Nephron progenitor cell (in vitro differentiated cells): Measurements from ENCODE around the gene GPRC6A.

Source experiments
- DNase-seq: peaks from one replicate; pipeline ENCODE4 v3.0.0; 2021
- H3K27ac Mint-ChIP-seq: 2 replicates; pipeline ENCODE4 v1.8.0; 2021; ENCODE audit warnings: mild to moderate bottlenecking, moderate library complexity, mixed read lengths
- H3K27me3 Mint-ChIP-seq: 2 replicates; pipeline ENCODE4 v1.8.0; 2021; ENCODE audit warnings: mild to moderate bottlenecking, low read depth, mixed read lengths; ENCODE audit not compliant: poor library complexity
- H3K36me3 Mint-ChIP-seq: 2 replicates; pipeline ENCODE4 v1.8.0; 2021; ENCODE audit warnings: low read depth, mixed read lengths
- H3K4me1 Mint-ChIP-seq: 2 replicates; pipeline ENCODE4 v1.8.0; 2021; ENCODE audit warnings: mixed read lengths
- H3K4me3 Mint-ChIP-seq: 2 replicates; pipeline ENCODE4 v1.8.0; 2021; ENCODE audit warnings: mild to moderate bottlenecking, moderate library complexity, mixed read lengths
- H3K9me3 Mint-ChIP-seq: 2 replicates; pipeline ENCODE4 v1.8.0; 2021; ENCODE audit warnings: mild to moderate bottlenecking, moderate library complexity, mixed read lengths
- CTCF ChIP-seq: fragments of 200-600 bp; sonication (generic); IDR thresholded peaks from 2 replicates; pipeline ENCODE4 v1.5.0; 2021; ENCODE audit warnings: antibody characterized with exemption

Gene GPRC6A

DNA sequence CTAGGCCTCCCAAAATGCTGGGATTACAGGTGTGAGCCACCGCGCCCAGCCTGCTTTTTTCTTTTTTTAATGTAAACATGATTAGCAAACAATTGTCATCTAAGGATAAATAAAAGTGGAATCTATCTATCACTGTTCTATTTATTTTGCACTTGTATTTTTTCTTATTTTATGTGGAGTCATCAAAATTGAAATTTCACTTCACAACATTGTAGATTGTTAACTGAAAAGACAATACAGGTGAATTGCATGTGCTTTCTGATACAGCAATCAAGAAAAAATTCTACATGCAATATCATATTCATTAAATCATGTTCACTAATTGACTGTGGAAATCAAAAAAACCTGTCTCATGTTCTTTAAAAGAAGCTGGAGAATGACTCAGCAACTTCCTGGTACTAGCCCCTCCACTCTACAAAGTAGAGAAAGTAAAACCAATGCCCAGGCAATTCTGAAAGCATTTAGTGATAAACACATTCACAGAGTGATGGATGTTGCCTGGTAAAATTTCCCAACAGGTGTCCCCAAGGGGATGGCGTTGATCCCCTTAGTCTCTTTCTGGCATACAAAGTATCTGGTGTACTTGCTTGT is 37.5 kb upstream of the GPRC6A start:
- Mint-ChIP-seq H3K9me3 (no peaks in the 10 kb centered on the region), H3K4me3 (no peak overlapping the region), H3K4me1 (no peaks in the 10 kb centered on the region), H3K36me3 (no peaks in the 10 kb centered on the region), H3K27me3 (peaks cover 2% of the 10 kb centered on the region), H3K27ac (no peak overlapping the region)
- DNase-seq = no peak
- no peak for TF ChIP-seq CTCF

GRCh38 chr6:116859264-116859663 is 30.4 kb upstream of the GPRC6A start:
- no peak overlapping the region for H3K4me3 Mint-ChIP-seq
- DNase-seq = no peak
- H3K27ac Mint-ChIP-seq = no peak overlapping the region
- H3K4me1 Mint-ChIP-seq = no peaks in the 10 kb centered on the region
- H3K9me3 Mint-ChIP-seq = peaks cover 48% of the 10 kb centered on the region
- H3K27me3 Mint-ChIP-seq = peaks cover 2% of the 10 kb centered on the region
- no peaks in the 10 kb centered on the region for H3K36me3 Mint-ChIP-seq
- no peak for TF ChIP-seq CTCF

GRCh38 chr6:116858060-116858459 is 29.2 kb upstream of the GPRC6A start:
- H3K36me3 Mint-ChIP-seq = no peaks in the 10 kb centered on the region
- peaks cover 60% of the 10 kb centered on the region for H3K9me3 Mint-ChIP-seq
- H3K4me3 Mint-ChIP-seq = no peak overlapping the region
- DNase-seq = no peak
- peaks cover 7% of the 10 kb centered on the region for H3K27me3 Mint-ChIP-seq
- H3K27ac Mint-ChIP-seq = no peak overlapping the region
- H3K4me1 Mint-ChIP-seq = no peaks in the 10 kb centered on the region
- no peak for TF ChIP-seq CTCF

GRCh38 chr6:116847227-116847626 is 18.3 kb upstream of the GPRC6A start:
- TF ChIP-seq CTCF = no peak
- no peak for DNase-seq
- Mint-ChIP-seq H3K27me3 (peaks cover 8% of the 10 kb centered on the region), H3K4me1 (no peaks in the 10 kb centered on the region), H3K36me3 (no peaks in the 10 kb centered on the region), H3K9me3 (no peaks in the 10 kb centered on the region), H3K27ac (no peak overlapping the region), H3K4me3 (no peak overlapping the region)

DNA sequence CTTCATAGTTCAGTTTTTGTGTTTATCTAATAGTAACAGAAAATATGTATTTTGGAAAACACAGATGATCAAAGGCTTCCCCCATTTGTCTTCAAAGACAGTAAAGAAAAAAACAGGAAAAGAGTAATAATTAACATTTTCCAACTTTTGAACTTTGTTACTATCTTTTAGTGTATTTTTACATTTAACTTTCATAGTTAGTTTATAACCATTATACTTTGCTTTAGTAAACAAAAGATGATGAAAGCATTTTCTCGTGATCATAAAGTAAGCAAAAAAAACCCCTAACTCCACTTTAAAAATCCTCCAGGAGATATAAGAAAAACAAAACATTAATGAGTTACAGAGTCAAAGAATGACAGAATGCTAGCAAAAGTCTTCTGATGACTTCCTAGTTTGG is 13.6 kb upstream of the GPRC6A start:
- no peak overlapping the region for H3K27ac Mint-ChIP-seq
- no peak for DNase-seq

More for the DNA sequence above, 13.6 kb upstream of the GPRC6A start:
- no peak for TF ChIP-seq CTCF
- H3K36me3 Mint-ChIP-seq = no peaks in the 10 kb centered on the region
- no peaks in the 10 kb centered on the region for H3K9me3 Mint-ChIP-seq
- H3K4me1 Mint-ChIP-seq = no peaks in the 10 kb centered on the region
- H3K27me3 Mint-ChIP-seq = peaks cover 3% of the 10 kb centered on the region
- no peak overlapping the region for H3K4me3 Mint-ChIP-seq
